ENCODE measurements around the gene HOXA5. TPM values are rescaled to one million over a fixed set of nuclear protein-coding genes. Genes with fewer than 3 reads are reported as not detected.

HOXA5 gene
- total and polyA plus RNA-seq, 2 donors (not counting 3 experiments of a cell fraction or from before 2014, with no cell fraction given), result 18.6 to 18.8 TPM

GRCh38 chr7:27103489-27104226, 39.8 kb downstream of the HOXA5 start:
- H3K4me1 ChIP-seq (ENCODE audit: control insufficient read depth, extremely low read depth, insufficient read depth, low read length), result peaks cover 91% of the 10 kb centered on the region
- peak overlapping the region; percentile 74 for H3K4me2 ChIP-seq (ENCODE audit: insufficient read depth, low read length)
- H3K9me1 ChIP-seq (replicated peaks; ENCODE audit: control insufficient read depth, extremely low read depth, insufficient read depth, low read length), result no peaks in the 10 kb centered on the region
- peaks cover 84% of the 10 kb centered on the region for H3K79me2 ChIP-seq (ENCODE audit: control insufficient read depth, insufficient read depth, low read length)
- peak overlapping the region; percentile 71 for H3K9ac ChIP-seq (replicated peaks; ENCODE audit: extremely low read depth, insufficient read depth, low read length)
- no peaks in the 10 kb centered on the region for H4K20me1 ChIP-seq (replicated peaks; ENCODE audit: control insufficient read depth, extremely low read depth, insufficient read depth, low read length)
- DNase-seq (ENCODE audit: low read depth, low spot score), result peak; percentile 63
- H3K27ac ChIP-seq (ENCODE audit: insufficient read depth, low read depth, low read length), result peak overlapping the region; percentile 93
- TF ChIP-seq EZH2 (IDR thresholded peaks at IDR 0.05; ENCODE audit: borderline replicate concordance, low read depth, low read length, severe bottlenecking), result no peak
- no peak for TF ChIP-seq GATA2 (IDR thresholded peaks at IDR 0.05; ENCODE audit: insufficient read depth, insufficient read length, low read depth, low read length)
- no peak for TF ChIP-seq FOS (IDR thresholded peaks at IDR 0.05; ENCODE audit: borderline replicate concordance, insufficient read depth, low read length)
- TF ChIP-seq CTCF (IDR thresholded peaks at IDR 0.05; ENCODE audit: extremely low read depth in 1 of 2, insufficient read depth in 1 of 2, low read depth in 1 of 2, low read length in 2 of 2), result no peak
- peak; percentile 25 for TF ChIP-seq POLR2AphosphoS5 (IDR thresholded peaks at IDR 0.05; ENCODE audit: insufficient read depth, low read depth, low read length)
- TF ChIP-seq MAX (IDR thresholded peaks at IDR 0.05; ENCODE audit: insufficient read depth, insufficient read length), result no peak
- ChIA-PET POLR2A (no interaction called here), CTCF (interaction anchor here (1.8 to 5.4 kb wide), 2 partner anchors 10 to 15 kb away, joined by 6 to 70 read pairs; no protein-coding TSS in a partner anchor)
- BruUV-seq (replicated peaks), result no TSS peak
- intact Hi-C loops (cut with micrococcal nuclease), result loop anchor here (2.0 to 5.0 kb wide), 2 partner anchors 61 to 731 kb away; partner anchors contain the start of gene HOXA9
- peaks cover 0 to 3% of the 10 kb centered on the region in 2 experiments for H3K36me3 ChIP-seq (ENCODE audit: control insufficient read depth in 2 of 2, extremely low read depth in 1 of 2, insufficient read depth in 2 of 2, low read length in 2 of 2)
- H3K4me3 ChIP-seq (replicated peaks in 1 of 3; ENCODE audit: insufficient read depth in 1 of 3, low read depth in 1 of 3, low read length in 3 of 3), result peak overlapping the region; percentile 19 to 92 (median 23)
- dilution Hi-C loops (cut with MboI; ENCODE audit: extremely low pct_ligation_motif_present, low sequenced_read_pairs), result no loop called here
- no peaks in the 10 kb centered on the region for H3K27me3 ChIP-seq (ENCODE audit: control insufficient read depth in 2 of 2, insufficient read depth in 2 of 2, low read length in 2 of 2)
- FAIRE-seq, result no peak
- peak overlapping the region; percentile 6 for H2AFZ ChIP-seq (ENCODE audit: low read depth, low read length)
- H3K9me3 ChIP-seq (replicated peaks; ENCODE audit: control insufficient read depth, insufficient read depth, low read length), result no peaks in the 10 kb centered on the region
